PFSK-1 (cell line): ENCODE measurements around the gene TRNP1.

Source experiments
- FOXP2 ChIP-seq: optimal IDR thresholded peaks from 2 replicates; pipeline ENCODE3; 2011; ENCODE audit warnings: borderline replicate concordance, control low read depth, inconsistent platforms; ENCODE audit not compliant: insufficient read depth; ENCODE audit errors: extremely low read length, extremely low read depth
- POLR2AphosphoS5 ChIP-seq: IDR thresholded peaks from 2 replicates; pipeline ENCODE4 v1.6.1; 2012; ENCODE audit warnings: low read depth, mild to moderate bottlenecking, control low read depth, low read length, moderate library complexity
- REST ChIP-seq, 2 experiments: IDR thresholded peaks; 2 replicates each; pipeline versions ENCODE4 v1.6.1 to v1.8.0; 2011 to 2012; ENCODE audit warnings: low read depth in 2 of 2, low read length in 2 of 2, control low read depth in 1 of 2, inconsistent platforms in 1 of 2, mild to moderate bottlenecking in 1 of 2, moderate library complexity in 1 of 2; ENCODE audit not compliant: insufficient read depth in 1 of 2
- SIN3A ChIP-seq: IDR thresholded peaks from 2 replicates; pipeline ENCODE4 v1.6.1; 2012; ENCODE audit warnings: mild to moderate bottlenecking, low read length, moderate library complexity, borderline replicate concordance; ENCODE audit not compliant: insufficient read depth
- TAF1 ChIP-seq: IDR thresholded peaks from 2 replicates; pipeline ENCODE4 v1.6.1; 2012; ENCODE audit warnings: low read length, control low read depth, borderline replicate concordance; ENCODE audit not compliant: insufficient read depth

TRNP1 gene

GRCh38 chr1:27011058-27011764, 17.7 kb downstream of the TRNP1 start:
- TF ChIP-seq SIN3A (no peak), FOXP2 (no peak), REST (IDR thresholded peaks at IDR 0.05; ENCODE audit: insufficient read depth in 1 of 2, low read depth in 2 of 2, low read length in 2 of 2) (no peak), POLR2AphosphoS5 (no peak)

DNA sequence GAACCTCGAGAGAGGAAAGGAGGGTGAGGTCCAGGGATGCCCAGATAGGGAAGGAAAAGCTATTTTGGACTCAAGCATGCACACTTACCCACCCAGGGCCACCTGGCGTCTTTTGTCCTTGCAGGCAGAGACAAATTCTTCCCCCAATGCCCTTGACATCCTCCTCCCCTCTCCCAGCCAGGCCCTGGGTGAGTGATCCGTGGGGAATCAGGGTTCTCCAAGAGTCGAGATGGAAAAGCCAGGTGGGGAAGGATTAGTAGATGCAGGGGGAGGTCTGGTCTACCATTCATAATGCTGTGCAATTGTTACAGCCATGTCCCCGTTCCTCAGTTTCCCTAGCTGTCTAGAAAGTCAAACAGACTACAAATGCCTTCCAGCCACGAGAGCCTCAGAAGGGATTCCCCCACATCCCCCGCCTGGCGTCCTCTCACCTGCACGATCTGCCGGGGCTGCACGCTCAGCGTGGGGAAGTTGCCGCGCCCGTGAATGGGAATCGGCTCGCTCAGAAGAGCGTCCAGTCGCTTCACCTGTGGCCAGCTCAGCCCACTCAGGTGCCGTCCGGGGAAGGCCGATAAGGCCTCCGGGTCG, 18.6 kb downstream of the TRNP1 start:
- no peak for TF ChIP-seq SIN3A
- TF ChIP-seq FOXP2 = no peak
- no peak for TF ChIP-seq TAF1
- no peak for TF ChIP-seq REST (IDR thresholded peaks at IDR 0.05; ENCODE audit: insufficient read depth in 1 of 2, low read depth in 2 of 2, low read length in 2 of 2)
- no peak for TF ChIP-seq POLR2AphosphoS5

- TF ChIP-seq REST (IDR thresholded peaks at IDR 0.05; ENCODE audit: insufficient read depth in 1 of 2, low read depth in 2 of 2, low read length in 2 of 2) (no peak), TAF1 (no peak), FOXP2 (no peak), POLR2AphosphoS5 (no peak), SIN3A (no peak)
Measured at GRCh38 chr1:27015260-27015659, 21.8 kb downstream of the TRNP1 start.

DNA sequence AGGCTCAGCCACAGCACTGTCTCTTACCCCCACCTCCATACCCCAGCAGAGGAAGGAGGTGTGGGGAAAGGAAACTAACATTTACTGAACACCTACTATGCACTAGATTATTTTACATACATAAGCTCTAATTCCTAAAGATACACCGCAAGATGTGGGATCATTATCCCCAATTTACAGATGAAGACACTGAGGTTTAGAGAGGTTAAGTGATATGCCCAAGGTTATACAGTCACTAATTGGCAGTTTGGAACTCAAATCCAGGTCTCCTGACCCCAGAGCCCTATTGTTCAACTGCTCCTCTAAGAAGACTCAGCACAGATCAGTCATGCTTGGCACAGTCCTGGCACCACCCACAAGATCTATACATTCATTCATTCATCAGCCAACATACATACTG, 22.9 kb downstream of the TRNP1 start:
- TF ChIP-seq POLR2AphosphoS5 = no peak
- TF ChIP-seq REST (IDR thresholded peaks at IDR 0.05; ENCODE audit: insufficient read depth in 1 of 2, low read depth in 2 of 2, low read length in 2 of 2) = no peak

- TF ChIP-seq SIN3A (no peak), POLR2AphosphoS5 (no peak), TAF1 (no peak), FOXP2 (no peak), REST (IDR thresholded peaks at IDR 0.05; ENCODE audit: insufficient read depth in 1 of 2, low read depth in 2 of 2, low read length in 2 of 2) (no peak)
Measured at GRCh38 chr1:27017207-27017606, 23.7 kb downstream of the TRNP1 start.
